ENCODE measurements around the gene ATAD3B.

DNA sequence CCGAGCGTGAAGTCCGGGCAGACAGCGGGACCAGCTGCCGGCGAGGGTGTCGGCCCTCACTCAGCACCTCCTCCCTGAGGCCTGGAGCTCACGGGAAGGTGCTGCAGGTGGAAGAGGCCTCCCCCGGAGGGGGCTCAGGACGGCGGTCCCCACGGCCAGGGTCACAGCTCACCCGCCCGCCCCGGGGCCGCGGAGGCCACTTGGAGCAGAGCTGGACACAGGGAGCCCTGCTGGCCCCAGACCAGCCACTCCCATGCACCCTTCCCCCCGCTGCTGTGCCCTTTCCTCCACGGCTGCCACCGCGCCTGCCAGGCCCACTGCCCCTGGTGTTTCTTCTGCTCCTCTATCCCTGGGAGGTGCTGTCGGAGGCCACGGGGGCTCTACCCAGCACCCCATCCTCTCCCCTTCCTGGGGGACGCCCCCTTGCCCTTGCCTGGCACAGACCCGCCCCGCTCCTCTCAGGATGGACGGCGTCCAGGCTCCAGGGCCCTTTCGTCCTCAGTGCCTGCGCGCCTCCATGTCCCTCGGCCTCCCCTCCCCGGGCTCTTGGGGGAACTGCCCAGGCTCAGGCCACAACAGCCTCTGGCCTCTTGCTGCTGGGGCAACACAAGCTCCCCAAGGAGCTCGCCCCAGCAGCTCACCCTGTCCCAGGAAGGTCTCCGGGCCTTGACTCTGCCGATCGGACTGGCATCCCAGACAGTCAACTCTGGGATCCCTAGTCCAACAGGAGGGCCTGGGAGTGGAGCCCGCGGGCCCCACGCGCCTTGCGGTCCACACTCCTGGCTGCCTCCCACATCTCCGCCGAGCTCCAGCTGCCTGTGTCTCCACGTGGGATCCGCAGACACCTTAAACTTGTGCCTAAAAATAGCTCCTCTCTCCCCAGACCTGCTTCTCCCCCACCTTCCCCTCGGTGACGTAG lies 64.7 kb downstream of the ATAD3B start:
- TF ChIP-seq, protein P1, sequence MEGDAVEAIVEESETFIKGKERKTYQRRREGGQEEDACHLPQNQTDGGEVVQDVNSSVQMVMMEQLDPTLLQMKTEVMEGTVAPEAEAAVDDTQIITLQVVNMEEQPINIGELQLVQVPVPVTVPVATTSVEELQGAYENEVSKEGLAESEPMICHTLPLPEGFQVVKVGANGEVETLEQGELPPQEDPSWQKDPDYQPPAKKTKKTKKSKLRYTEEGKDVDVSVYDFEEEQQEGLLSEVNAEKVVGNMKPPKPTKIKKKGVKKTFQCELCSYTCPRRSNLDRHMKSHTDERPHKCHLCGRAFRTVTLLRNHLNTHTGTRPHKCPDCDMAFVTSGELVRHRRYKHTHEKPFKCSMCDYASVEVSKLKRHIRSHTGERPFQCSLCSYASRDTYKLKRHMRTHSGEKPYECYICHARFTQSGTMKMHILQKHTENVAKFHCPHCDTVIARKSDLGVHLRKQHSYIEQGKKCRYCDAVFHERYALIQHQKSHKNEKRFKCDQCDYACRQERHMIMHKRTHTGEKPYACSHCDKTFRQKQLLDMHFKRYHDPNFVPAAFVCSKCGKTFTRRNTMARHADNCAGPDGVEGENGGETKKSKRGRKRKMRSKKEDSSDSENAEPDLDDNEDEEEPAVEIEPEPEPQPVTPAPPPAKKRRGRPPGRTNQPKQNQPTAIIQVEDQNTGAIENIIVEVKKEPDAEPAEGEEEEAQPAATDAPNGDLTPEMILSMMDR (IDR thresholded peaks at IDR 0.05; ENCODE audit: low read length) = no peak
- TF ChIP-seq EZH2 (IDR thresholded peaks at IDR 0.05; ENCODE audit: borderline replicate concordance, low read length) = no peak

Measured in OCI-LY1 (cell line).